HepG2 (cell line): ENCODE measurements around the gene EMC1.

ENCODE experiments used
- GABPA ChIP-seq, 2 experiments: IDR thresholded peaks; 2 replicates each; pipeline ENCODE4 v1.6.1; 2011 to 2016; ENCODE audit warnings: low read depth in 2 of 2, low read length in 1 of 2, missing biosample characterization in 1 of 2, missing genetic modification characterization in 1 of 2
- PTBP1 ChIP-seq: fragments of 200-400 bp; formaldehyde crosslinking; IDR thresholded peaks from 2 replicates; pipeline ENCODE4 v1.6.1; 2018; ENCODE audit warnings: low read length, low read depth; ENCODE audit not compliant: poor library complexity, severe bottlenecking
- SMC3 ChIP-seq: IDR thresholded peaks from 2 replicates; pipeline ENCODE4 v1.6.1; 2011; ENCODE audit warnings: low read length, improper control_type of control experiment
- TARDBP ChIP-seq: sonication (generic); formaldehyde crosslinking; IDR thresholded peaks from 2 replicates; pipeline ENCODE4 v1.8.0; 2022; ENCODE audit warnings: mild to moderate bottlenecking, missing genetic modification reagents
- ZNF124 ChIP-seq: sonication (generic); formaldehyde crosslinking; IDR thresholded peaks from 2 replicates; pipeline ENCODE4 v1.4.0; 2020; ENCODE audit warnings: missing genetic modification reagents
- TF ChIP-seq, protein P1 (sequence below): sonication (generic); formaldehyde crosslinking; IDR thresholded peaks from 2 replicates; pipeline ENCODE4 v1.4.0; 2020; ENCODE audit warnings: missing genetic modification reagents
- TF ChIP-seq, protein P2 (sequence below): sonication (generic); formaldehyde crosslinking; IDR thresholded peaks from 2 replicates; pipeline ENCODE4 v1.4.0; 2020; ENCODE audit warnings: missing genetic modification reagents

DNA sequence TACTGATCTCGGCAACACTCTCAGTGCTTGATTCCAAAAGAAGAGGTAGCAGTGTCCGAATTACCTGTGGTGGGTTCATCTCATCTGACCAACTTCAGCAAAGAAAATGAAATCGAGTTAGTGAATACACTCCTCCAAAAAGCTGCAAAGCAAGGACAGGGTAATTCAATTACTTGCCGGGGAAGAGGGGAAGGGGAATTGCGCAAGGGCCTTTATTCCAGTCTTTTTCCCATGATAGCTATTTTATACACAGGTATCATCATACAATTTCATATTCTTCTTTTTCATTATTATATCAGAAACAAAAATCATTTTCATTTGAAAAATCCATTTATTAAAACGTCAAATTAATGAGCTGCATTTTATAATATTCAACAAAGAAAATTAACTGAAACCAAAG is 84.2 kb downstream of the EMC1 start:
- TF ChIP-seq PTBP1 (no peak), SMC3 (no peak), ZNF124 (no peak), GABPA (IDR thresholded peaks at IDR 0.05; ENCODE audit: low read depth, low read length) (no peak), GABPA (CRISPR knock-in tag; IDR thresholded peaks at IDR 0.05; ENCODE audit: low read depth) (no peak), TARDBP (CRISPR knock-in tag) (no peak)
- TF ChIP-seq, protein P1, sequence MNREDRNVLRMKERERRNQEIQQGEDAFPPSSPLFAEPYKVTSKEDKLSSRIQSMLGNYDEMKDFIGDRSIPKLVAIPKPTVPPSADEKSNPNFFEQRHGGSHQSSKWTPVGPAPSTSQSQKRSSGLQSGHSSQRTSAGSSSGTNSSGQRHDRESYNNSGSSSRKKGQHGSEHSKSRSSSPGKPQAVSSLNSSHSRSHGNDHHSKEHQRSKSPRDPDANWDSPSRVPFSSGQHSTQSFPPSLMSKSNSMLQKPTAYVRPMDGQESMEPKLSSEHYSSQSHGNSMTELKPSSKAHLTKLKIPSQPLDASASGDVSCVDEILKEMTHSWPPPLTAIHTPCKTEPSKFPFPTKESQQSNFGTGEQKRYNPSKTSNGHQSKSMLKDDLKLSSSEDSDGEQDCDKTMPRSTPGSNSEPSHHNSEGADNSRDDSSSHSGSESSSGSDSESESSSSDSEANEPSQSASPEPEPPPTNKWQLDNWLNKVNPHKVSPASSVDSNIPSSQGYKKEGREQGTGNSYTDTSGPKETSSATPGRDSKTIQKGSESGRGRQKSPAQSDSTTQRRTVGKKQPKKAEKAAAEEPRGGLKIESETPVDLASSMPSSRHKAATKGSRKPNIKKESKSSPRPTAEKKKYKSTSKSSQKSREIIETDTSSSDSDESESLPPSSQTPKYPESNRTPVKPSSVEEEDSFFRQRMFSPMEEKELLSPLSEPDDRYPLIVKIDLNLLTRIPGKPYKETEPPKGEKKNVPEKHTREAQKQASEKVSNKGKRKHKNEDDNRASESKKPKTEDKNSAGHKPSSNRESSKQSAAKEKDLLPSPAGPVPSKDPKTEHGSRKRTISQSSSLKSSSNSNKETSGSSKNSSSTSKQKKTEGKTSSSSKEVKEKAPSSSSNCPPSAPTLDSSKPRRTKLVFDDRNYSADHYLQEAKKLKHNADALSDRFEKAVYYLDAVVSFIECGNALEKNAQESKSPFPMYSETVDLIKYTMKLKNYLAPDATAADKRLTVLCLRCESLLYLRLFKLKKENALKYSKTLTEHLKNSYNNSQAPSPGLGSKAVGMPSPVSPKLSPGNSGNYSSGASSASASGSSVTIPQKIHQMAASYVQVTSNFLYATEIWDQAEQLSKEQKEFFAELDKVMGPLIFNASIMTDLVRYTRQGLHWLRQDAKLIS (CRISPR knock-in tag): no peak
- TF ChIP-seq, protein P2, sequence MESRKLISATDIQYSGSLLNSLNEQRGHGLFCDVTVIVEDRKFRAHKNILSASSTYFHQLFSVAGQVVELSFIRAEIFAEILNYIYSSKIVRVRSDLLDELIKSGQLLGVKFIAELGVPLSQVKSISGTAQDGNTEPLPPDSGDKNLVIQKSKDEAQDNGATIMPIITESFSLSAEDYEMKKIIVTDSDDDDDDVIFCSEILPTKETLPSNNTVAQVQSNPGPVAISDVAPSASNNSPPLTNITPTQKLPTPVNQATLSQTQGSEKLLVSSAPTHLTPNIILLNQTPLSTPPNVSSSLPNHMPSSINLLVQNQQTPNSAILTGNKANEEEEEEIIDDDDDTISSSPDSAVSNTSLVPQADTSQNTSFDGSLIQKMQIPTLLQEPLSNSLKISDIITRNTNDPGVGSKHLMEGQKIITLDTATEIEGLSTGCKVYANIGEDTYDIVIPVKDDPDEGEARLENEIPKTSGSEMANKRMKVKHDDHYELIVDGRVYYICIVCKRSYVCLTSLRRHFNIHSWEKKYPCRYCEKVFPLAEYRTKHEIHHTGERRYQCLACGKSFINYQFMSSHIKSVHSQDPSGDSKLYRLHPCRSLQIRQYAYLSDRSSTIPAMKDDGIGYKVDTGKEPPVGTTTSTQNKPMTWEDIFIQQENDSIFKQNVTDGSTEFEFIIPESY (CRISPR knock-in tag): no peak
